SK-N-SH (cell line): ENCODE data around the gene PXMP2.
"Not testable (repeated sequence)": the region's sequence is repeated elsewhere in the genome, so short reads cannot be mapped to it uniquely, and the experiment has no call there.

Experiments used
- CHD2 ChIP-seq: fragments of 150-350 bp; IDR thresholded peaks from 2 replicates; pipeline ENCODE4 v1.6.1; 2018; ENCODE audit warnings: low read length; ENCODE audit not compliant: partially characterized antibody
- EP300 ChIP-seq, 2 experiments: IDR thresholded peaks; 2 replicates each; pipeline versions ENCODE4 v1.4.0 to v1.6.1; 2012; ENCODE audit warnings: borderline replicate concordance in 1 of 2, low read depth in 1 of 2, low read length in 1 of 2
- JUND ChIP-seq: IDR thresholded peaks from 2 replicates; pipeline ENCODE4 v1.4.0; 2012
- MXI1 ChIP-seq: IDR thresholded peaks from 2 replicates; pipeline ENCODE4 v1.6.1; 2012; ENCODE audit warnings: mild to moderate bottlenecking, low read depth, low read length, improper control_type of control experiment
- POLR2AphosphoS5 ChIP-seq: IDR thresholded peaks from 2 replicates; pipeline ENCODE4 v1.6.1; 2012; ENCODE audit warnings: low read depth, low read length
- RAD21 ChIP-seq: IDR thresholded peaks from 2 replicates; pipeline ENCODE4 v1.6.1; 2012; ENCODE audit warnings: mild to moderate bottlenecking, low read length
- TAF1 ChIP-seq: IDR thresholded peaks from 2 replicates; pipeline ENCODE4 v1.6.1; 2012; ENCODE audit warnings: low read depth, mild to moderate bottlenecking, low read length, moderate library complexity, borderline replicate concordance
- TEAD4 ChIP-seq: IDR thresholded peaks from 2 replicates; pipeline ENCODE4 v1.4.0; 2012; ENCODE audit warnings: mild to moderate bottlenecking, borderline replicate concordance; ENCODE audit not compliant: insufficient read depth
- TF ChIP-seq, protein P1 (sequence below): fragments of 200-600 bp; sonication (generic); IDR thresholded peaks from 2 replicates; pipeline ENCODE4 v1.6.1; 2017; ENCODE audit warnings: antibody characterized with exemption, mild to moderate bottlenecking, moderate library complexity
- TF ChIP-seq, protein P2 (sequence below): fragments of 150-350 bp; IDR thresholded peaks from 2 replicates; pipeline ENCODE4 v1.6.1; 2017; ENCODE audit warnings: antibody characterized with exemption, low read length, low read depth, borderline replicate concordance

DNA sequence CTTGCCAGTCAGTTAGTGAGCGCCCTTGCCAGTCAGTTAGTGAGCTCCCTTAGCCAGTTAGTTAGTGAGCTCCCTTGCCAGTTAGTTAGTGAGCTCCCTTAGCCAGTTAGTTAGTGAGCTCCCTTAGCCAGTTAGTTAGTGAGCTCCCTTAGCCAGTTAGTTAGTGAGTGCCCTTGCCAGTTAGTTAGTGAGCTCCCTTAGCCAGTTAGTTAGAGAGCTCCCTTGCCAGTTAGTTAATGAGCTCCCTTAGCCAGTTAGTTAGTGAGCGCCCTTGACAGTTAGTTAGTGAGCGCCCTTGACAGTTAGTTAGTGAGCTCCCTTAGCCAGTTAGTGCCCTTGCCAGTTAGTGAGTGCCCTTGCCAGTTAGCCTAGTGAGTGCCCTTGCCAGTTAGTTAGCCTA, 7.5 kb downstream of the PXMP2 start:
- not testable (repeated sequence) for TF ChIP-seq JUND; TAF1; MXI1; TEAD4; EP300 (IDR thresholded peaks at IDR 0.05; ENCODE audit: borderline replicate concordance in 1 of 2, low read depth in 1 of 2, low read length in 1 of 2); RAD21; CHD2; POLR2AphosphoS5
- TF ChIP-seq, protein P1, sequence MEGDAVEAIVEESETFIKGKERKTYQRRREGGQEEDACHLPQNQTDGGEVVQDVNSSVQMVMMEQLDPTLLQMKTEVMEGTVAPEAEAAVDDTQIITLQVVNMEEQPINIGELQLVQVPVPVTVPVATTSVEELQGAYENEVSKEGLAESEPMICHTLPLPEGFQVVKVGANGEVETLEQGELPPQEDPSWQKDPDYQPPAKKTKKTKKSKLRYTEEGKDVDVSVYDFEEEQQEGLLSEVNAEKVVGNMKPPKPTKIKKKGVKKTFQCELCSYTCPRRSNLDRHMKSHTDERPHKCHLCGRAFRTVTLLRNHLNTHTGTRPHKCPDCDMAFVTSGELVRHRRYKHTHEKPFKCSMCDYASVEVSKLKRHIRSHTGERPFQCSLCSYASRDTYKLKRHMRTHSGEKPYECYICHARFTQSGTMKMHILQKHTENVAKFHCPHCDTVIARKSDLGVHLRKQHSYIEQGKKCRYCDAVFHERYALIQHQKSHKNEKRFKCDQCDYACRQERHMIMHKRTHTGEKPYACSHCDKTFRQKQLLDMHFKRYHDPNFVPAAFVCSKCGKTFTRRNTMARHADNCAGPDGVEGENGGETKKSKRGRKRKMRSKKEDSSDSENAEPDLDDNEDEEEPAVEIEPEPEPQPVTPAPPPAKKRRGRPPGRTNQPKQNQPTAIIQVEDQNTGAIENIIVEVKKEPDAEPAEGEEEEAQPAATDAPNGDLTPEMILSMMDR = not testable (repeated sequence)
- TF ChIP-seq, protein P2, sequence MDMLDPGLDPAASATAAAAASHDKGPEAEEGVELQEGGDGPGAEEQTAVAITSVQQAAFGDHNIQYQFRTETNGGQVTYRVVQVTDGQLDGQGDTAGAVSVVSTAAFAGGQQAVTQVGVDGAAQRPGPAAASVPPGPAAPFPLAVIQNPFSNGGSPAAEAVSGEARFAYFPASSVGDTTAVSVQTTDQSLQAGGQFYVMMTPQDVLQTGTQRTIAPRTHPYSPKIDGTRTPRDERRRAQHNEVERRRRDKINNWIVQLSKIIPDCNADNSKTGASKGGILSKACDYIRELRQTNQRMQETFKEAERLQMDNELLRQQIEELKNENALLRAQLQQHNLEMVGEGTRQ = not testable (repeated sequence)
